ENCODE measurements around the gene TMEM30A.

The TMEM30A gene

GRCh38 chr6:75261299-75261698 lies 23.3 kb downstream of the TMEM30A start:
- Mint-ChIP-seq H3K27me3 (no peaks in the 10 kb centered on the region), H3K9me3 (no peaks in the 10 kb centered on the region), H3K27ac (no peak overlapping the region), H3K4me1 (ENCODE audit: low read depth) (no peaks in the 10 kb centered on the region), H3K36me3 (ENCODE audit: low read depth) (peaks cover 75% of the 10 kb centered on the region), H3K4me3 (no peak overlapping the region)
- no peak for DNase-seq

GRCh38 chr6:75257343-75258087 lies 27.1 kb downstream of the TMEM30A start:
- no peak for DNase-seq
- Mint-ChIP-seq H3K36me3 (ENCODE audit: low read depth) (peaks cover 76% of the 10 kb centered on the region), H3K9me3 (no peaks in the 10 kb centered on the region), H3K4me1 (ENCODE audit: low read depth) (no peaks in the 10 kb centered on the region), H3K4me3 (no peak overlapping the region), H3K27ac (no peak overlapping the region), H3K27me3 (no peaks in the 10 kb centered on the region)

GRCh38 chr6:75250552-75250951 lies 34.0 kb downstream of the TMEM30A start:
- peaks cover 6% of the 10 kb centered on the region for H3K27me3 Mint-ChIP-seq
- no peak overlapping the region for H3K27ac Mint-ChIP-seq
- H3K4me3 Mint-ChIP-seq: no peak overlapping the region
- H3K9me3 Mint-ChIP-seq: no peaks in the 10 kb centered on the region
- no peak for DNase-seq
- peaks cover 17% of the 10 kb centered on the region for H3K36me3 Mint-ChIP-seq (ENCODE audit: low read depth)
- no peaks in the 10 kb centered on the region for H3K4me1 Mint-ChIP-seq (ENCODE audit: low read depth)

GRCh38 chr6:75249837-75250236 lies 34.8 kb downstream of the TMEM30A start:
- H3K27ac Mint-ChIP-seq: no peak overlapping the region
- no peak overlapping the region for H3K4me3 Mint-ChIP-seq
- H3K4me1 Mint-ChIP-seq (ENCODE audit: low read depth): peaks cover 1% of the 10 kb centered on the region
- no peaks in the 10 kb centered on the region for H3K9me3 Mint-ChIP-seq
- no peak for DNase-seq
- peaks cover 10% of the 10 kb centered on the region for H3K36me3 Mint-ChIP-seq (ENCODE audit: low read depth)
- H3K27me3 Mint-ChIP-seq: peaks cover 10% of the 10 kb centered on the region

- Mint-ChIP-seq H3K4me3 (no peak overlapping the region), H3K36me3 (ENCODE audit: low read depth) (peaks cover 15% of the 10 kb centered on the region), H3K4me1 (ENCODE audit: low read depth) (peaks cover 18% of the 10 kb centered on the region), H3K9me3 (no peaks in the 10 kb centered on the region), H3K27ac (no peak overlapping the region), H3K27me3 (peaks cover 12% of the 10 kb centered on the region)
- no peak for DNase-seq
Observed at GRCh38 chr6:75246386-75246785, 38.2 kb downstream of the TMEM30A start.

- peaks cover 37% of the 10 kb centered on the region for H3K36me3 Mint-ChIP-seq (ENCODE audit: low read depth)
- no peaks in the 10 kb centered on the region for H3K9me3 Mint-ChIP-seq
- peaks cover 31% of the 10 kb centered on the region for H3K4me1 Mint-ChIP-seq (ENCODE audit: low read depth)
- peak overlapping the region; percentile 98 for H3K27ac Mint-ChIP-seq
- peak overlapping the region; percentile 95 for H3K4me3 Mint-ChIP-seq
- DNase-seq: peak; percentile 34
- H3K27me3 Mint-ChIP-seq: peaks cover 12% of the 10 kb centered on the region
Observed at GRCh38 chr6:75244063-75244584, 40.5 kb downstream of the TMEM30A start.

GRCh38 chr6:75243333-75244062 lies 41.1 kb downstream of the TMEM30A start, which contains the start of gene COX7A2:
Gene COX7A2, minus strand, starts transcription at chr6:75243801. Its CDS starts 67 bp downstream, at chr6:75243734.
- Mint-ChIP-seq H3K27me3 (peaks cover 12% of the 10 kb centered on the region), H3K36me3 (ENCODE audit: low read depth) (peaks cover 43% of the 10 kb centered on the region), H3K4me1 (ENCODE audit: low read depth) (peaks cover 34% of the 10 kb centered on the region), H3K9me3 (no peaks in the 10 kb centered on the region), H3K27ac (peak within 1 kb of the TSS; percentile 98), H3K4me3 (peak within 1 kb of the TSS; percentile 95)
- peak; percentile 86 for DNase-seq

- DNase-seq: no peak
- no peak overlapping the region for H3K4me3 Mint-ChIP-seq
- H3K9me3 Mint-ChIP-seq: no peaks in the 10 kb centered on the region
- peaks cover 49% of the 10 kb centered on the region for H3K36me3 Mint-ChIP-seq (ENCODE audit: low read depth)
- H3K27me3 Mint-ChIP-seq: no peaks in the 10 kb centered on the region
- H3K27ac Mint-ChIP-seq: peak overlapping the region; percentile 4
- peaks cover 18% of the 10 kb centered on the region for H3K4me1 Mint-ChIP-seq (ENCODE audit: low read depth)
Observed at GRCh38 chr6:75236630-75237029, 48.0 kb downstream of the TMEM30A start.

- H3K4me1 Mint-ChIP-seq (ENCODE audit: low read depth): peaks cover 9% of the 10 kb centered on the region
- peak overlapping the region; percentile 24 for H3K27ac Mint-ChIP-seq
- DNase-seq: no peak
- H3K4me3 Mint-ChIP-seq: no peak overlapping the region
- H3K9me3 Mint-ChIP-seq: no peaks in the 10 kb centered on the region
- H3K27me3 Mint-ChIP-seq: no peaks in the 10 kb centered on the region
- H3K36me3 Mint-ChIP-seq (ENCODE audit: low read depth): peaks cover 36% of the 10 kb centered on the region
Observed at GRCh38 chr6:75235271-75235670, 49.3 kb downstream of the TMEM30A start.

- no peaks in the 10 kb centered on the region for H3K9me3 Mint-ChIP-seq
- H3K36me3 Mint-ChIP-seq (ENCODE audit: low read depth): peaks cover 26% of the 10 kb centered on the region
- DNase-seq: no peak
- peaks cover 5% of the 10 kb centered on the region for H3K4me1 Mint-ChIP-seq (ENCODE audit: low read depth)
- H3K27ac Mint-ChIP-seq: peak overlapping the region; percentile 48
- no peak overlapping the region for H3K4me3 Mint-ChIP-seq
- no peaks in the 10 kb centered on the region for H3K27me3 Mint-ChIP-seq
Observed at GRCh38 chr6:75234126-75234865, 50.3 kb downstream of the TMEM30A start.

GRCh38 chr6:75233092-75233615 lies 51.4 kb downstream of the TMEM30A start:
- DNase-seq: no peak
- no peak overlapping the region for H3K27ac Mint-ChIP-seq
- H3K36me3 Mint-ChIP-seq (ENCODE audit: low read depth): peaks cover 16% of the 10 kb centered on the region
- H3K9me3 Mint-ChIP-seq: no peaks in the 10 kb centered on the region
- H3K27me3 Mint-ChIP-seq: no peaks in the 10 kb centered on the region
- H3K4me3 Mint-ChIP-seq: no peak overlapping the region
- H3K4me1 Mint-ChIP-seq (ENCODE audit: low read depth): no peaks in the 10 kb centered on the region

GRCh38 chr6:75230484-75231325 lies 53.9 kb downstream of the TMEM30A start:
- no peaks in the 10 kb centered on the region for H3K9me3 Mint-ChIP-seq
- no peak overlapping the region for H3K27ac Mint-ChIP-seq
- no peak overlapping the region for H3K4me3 Mint-ChIP-seq
- no peaks in the 10 kb centered on the region for H3K27me3 Mint-ChIP-seq
- peaks cover 2% of the 10 kb centered on the region for H3K4me1 Mint-ChIP-seq (ENCODE audit: low read depth)
- no peaks in the 10 kb centered on the region for H3K36me3 Mint-ChIP-seq (ENCODE audit: low read depth)
- DNase-seq: no peak

- no peak overlapping the region for H3K27ac Mint-ChIP-seq
- peaks cover 14% of the 10 kb centered on the region for H3K27me3 Mint-ChIP-seq
- H3K4me1 Mint-ChIP-seq (ENCODE audit: low read depth): peaks cover 2% of the 10 kb centered on the region
- H3K36me3 Mint-ChIP-seq (ENCODE audit: low read depth): no peaks in the 10 kb centered on the region
- no peak overlapping the region for H3K4me3 Mint-ChIP-seq
- H3K9me3 Mint-ChIP-seq: no peaks in the 10 kb centered on the region
- DNase-seq: no peak
Observed at GRCh38 chr6:75224303-75224926, 60.2 kb downstream of the TMEM30A start.

Data from activated T-cell treated with anti-CD3 and anti-CD28 coated beads, Interleukin-2, amount 50 U/mL, for 24 hours (primary cell).